Measurements from ENCODE around the gene NUDT16. TPM values are rescaled to one million over a fixed set of nuclear protein-coding genes. Genes with fewer than 3 reads are reported as not detected.

NUDT16 gene
- total RNA-seq, 3 donors from 2014 or later, result 31.7 to 45.9 (median 39.9) TPM

- DNase-seq, result no peak
- H3K4me3 ChIP-seq, result no peak overlapping the region
- H3K4me1 ChIP-seq (ENCODE audit: low read depth), result no peaks in the 10 kb centered on the region
- H3K36me3 ChIP-seq (ENCODE audit: low read depth), result no peaks in the 10 kb centered on the region
- ATAC-seq, result no peak
- H3K9me3 ChIP-seq, result no peaks in the 10 kb centered on the region
- TF ChIP-seq CTCF (IDR thresholded peaks at IDR 0.05), result no peak
- intact Hi-C loops (cut with DNase I, micrococcal nuclease), result no loop called here
These were observed 12.8 kb downstream of the NUDT16 start for GRCh38 chr3:131394400-131394799.

GRCh38 chr3:131396170-131396569, 14.6 kb downstream of the NUDT16 start:
- Histone ChIP-seq H3K4me1 (ENCODE audit: low read depth) (no peaks in the 10 kb centered on the region), H3K4me3 (no peak overlapping the region), H3K9me3 (no peaks in the 10 kb centered on the region), H3K36me3 (ENCODE audit: low read depth) (no peaks in the 10 kb centered on the region)
- DNase-seq, result no peak
- TF ChIP-seq CTCF (IDR thresholded peaks at IDR 0.05), result no peak
- no peak for ATAC-seq
- intact Hi-C loops (cut with DNase I, micrococcal nuclease), result no loop called here

- DNase-seq, result no peak
- ATAC-seq, result no peak
- intact Hi-C loops (cut with DNase I, micrococcal nuclease), result no loop called here
- Histone ChIP-seq H3K36me3 (ENCODE audit: low read depth) (no peaks in the 10 kb centered on the region), H3K4me3 (no peak overlapping the region), H3K9me3 (no peaks in the 10 kb centered on the region), H3K4me1 (ENCODE audit: low read depth) (no peaks in the 10 kb centered on the region)
- TF ChIP-seq CTCF (IDR thresholded peaks at IDR 0.05), result no peak
These were observed 16.3 kb downstream of the NUDT16 start for GRCh38 chr3:131397889-131398288.

GRCh38 chr3:131401978-131402377, 20.4 kb downstream of the NUDT16 start:
- TF ChIP-seq CTCF (IDR thresholded peaks at IDR 0.05), result no peak
- Histone ChIP-seq H3K4me1 (ENCODE audit: low read depth) (no peaks in the 10 kb centered on the region), H3K9me3 (no peaks in the 10 kb centered on the region), H3K4me3 (no peak overlapping the region), H3K36me3 (ENCODE audit: low read depth) (no peaks in the 10 kb centered on the region)
- intact Hi-C loops (cut with DNase I, micrococcal nuclease), result no loop called here
- no peak for DNase-seq
- ATAC-seq, result no peak

GRCh38 chr3:131402391-131403039, 20.9 kb downstream of the NUDT16 start:
- H3K9me3 ChIP-seq, result no peaks in the 10 kb centered on the region
- no peaks in the 10 kb centered on the region for H3K36me3 ChIP-seq (ENCODE audit: low read depth)
- DNase-seq (no peak), ATAC-seq (no peak)
- no peak overlapping the region for H3K4me3 ChIP-seq
- TF ChIP-seq CTCF (IDR thresholded peaks at IDR 0.05), result no peak
- intact Hi-C loops (cut with DNase I, micrococcal nuclease), result no loop called here
- H3K4me1 ChIP-seq (ENCODE audit: low read depth), result no peaks in the 10 kb centered on the region

Measured in mucosa of descending colon (tissue), 3 donors.